K562 (cell line): Measurements from ENCODE around the gene SMG9. TPM values are rescaled to one million over a fixed set of nuclear protein-coding genes. Genes with fewer than 3 reads are reported as not detected.

Source experiments
- ATAC-seq: fragments of 200-7000 bp; cut with Tn5 transposase; 3 replicates; pipeline ENCODE4 v1.9.1; 2020; ENCODE audit warnings: moderate library complexity
- BruUV-seq: library from RNA; stranded (reverse); fragments of 400-500 nt; replicated peaks from 2 replicates; lab custom pipeline; 2021; lab: Mats Ljungman, UMichigan
- CTCF ChIA-PET: fragments of 300-600 bp; formaldehyde crosslinking; extraction: SDS; loops from one replicate; lab custom pipeline; 2021; ENCODE audit warnings: low intra/inter-chr PET ratio; lab: Yijun Ruan, JAX
- POLR2A ChIA-PET: fragments of 300-600, 350-650 bp; sonication (Branson Sonifier 250); formaldehyde crosslinking; extraction: SDS; loops from one replicate; lab custom pipeline; 2021; ENCODE audit warnings: antibody characterized with exemption, inconsistent platforms; lab: Yijun Ruan, JAX
- DNase-seq, 4 experiments: peaks; one replicate each; pipeline versions ENCODE4 v3.0.0 to v3.0.0-alpha.2; 2011 to 2018; ENCODE audit warnings: low spot score in 3 of 4, mixed read lengths in 3 of 4; ENCODE audit errors: extremely low read depth in 1 of 4
- FAIRE-seq: peaks from 2 replicates; lab custom pipeline; 2011; peaks lifted over from hg19 to GRCh38; lab: Jason Lieb, UNC
- H2AFZ ChIP-seq: 2 replicates; pipeline ENCODE4 v1.6.0; 2011; ENCODE audit warnings: low read depth, low read length, control low read depth, inconsistent platforms
- H3K27ac ChIP-seq: fragments of 200-600 bp; 3 replicates; pipeline ENCODE4 v1.8.0; 2011; ENCODE audit warnings: low read depth, mild to moderate bottlenecking, control low read depth, inconsistent platforms, low read length, moderate library complexity, mixed read lengths; ENCODE audit errors: extremely low read depth
- H3K27me3 ChIP-seq, 2 experiments: fragments of 300-600 bp in 1 of 2; 2 replicates in 1 of 2; 3 replicates in 1 of 2; pipeline versions ENCODE4 v1.6.0 to v1.8.0; 2011; ENCODE audit warnings: inconsistent platforms in 2 of 2, low read length in 2 of 2, mild to moderate bottlenecking in 1 of 2, mixed read lengths in 1 of 2, moderate library complexity in 1 of 2; ENCODE audit not compliant: control insufficient read depth in 2 of 2, insufficient read depth in 2 of 2
- H3K36me3 ChIP-seq: fragments of 300-600 bp; 3 replicates; pipeline ENCODE4 v1.8.0; 2011; ENCODE audit warnings: mild to moderate bottlenecking, low read length, inconsistent platforms; ENCODE audit not compliant: control insufficient read depth, insufficient read depth
- H3K4me1 ChIP-seq, 2 experiments: fragments of 200-600 bp in 1 of 2; replicated peaks in 1 of 2; 2 replicates in 1 of 2; 3 replicates in 1 of 2; pipeline versions ENCODE4 v1.5.1 to v1.8.0; 2011; ENCODE audit warnings: inconsistent platforms in 2 of 2, low read length in 2 of 2, mild to moderate bottlenecking in 1 of 2, mixed read lengths in 1 of 2, moderate library complexity in 1 of 2; ENCODE audit not compliant: control insufficient read depth in 2 of 2, insufficient read depth in 2 of 2
- H3K4me2 ChIP-seq: 2 replicates; pipeline ENCODE4 v1.6.1; 2011; ENCODE audit warnings: low read length, control low read depth, inconsistent platforms, mixed read lengths; ENCODE audit not compliant: insufficient read depth
- H3K4me3 ChIP-seq: fragments of 200-600 bp; sonication (generic), shearing (Covaris generic); 2 replicates; pipeline ENCODE4 v1.5.1; 2016; ENCODE audit warnings: control low read depth, inconsistent platforms
- H3K79me2 ChIP-seq: fragments of 200-600 bp; 3 replicates; pipeline ENCODE4 v1.8.0; 2011; ENCODE audit warnings: low read length, inconsistent platforms; ENCODE audit not compliant: control insufficient read depth, insufficient read depth
- H3K9ac ChIP-seq, 2 experiments: 2 replicates each; pipeline versions ENCODE4 v1.6.0 to v1.6.1; 2011; ENCODE audit warnings: low read depth in 2 of 2, low read length in 2 of 2, control low read depth in 1 of 2, inconsistent platforms in 1 of 2, mild to moderate bottlenecking in 1 of 2, mixed read lengths in 1 of 2; ENCODE audit not compliant: insufficient read depth in 1 of 2
- H3K9me1 ChIP-seq: one replicate; pipeline ENCODE4 v1.6.0; 2011; ENCODE audit warnings: inconsistent platforms, mild to moderate bottlenecking, low read length, moderate library complexity; ENCODE audit not compliant: control insufficient read depth, insufficient read depth
- H3K9me3 ChIP-seq: replicated peaks from 2 replicates; pipeline ENCODE4 v1.5.1; 2011; ENCODE audit warnings: low read depth, low read length, inconsistent platforms; ENCODE audit not compliant: control insufficient read depth, insufficient read depth
- H4K20me1 ChIP-seq: replicated peaks from 2 replicates; pipeline ENCODE4 v1.6.1; 2011; ENCODE audit warnings: low read length, inconsistent platforms, mixed read lengths; ENCODE audit not compliant: control insufficient read depth, insufficient read depth
- BCOR ChIP-seq: fragments of 450-650 bp; IDR thresholded peaks from 2 replicates; pipeline ENCODE4 v1.6.1; 2016
- BDP1 ChIP-seq: IDR thresholded peaks from 3 replicates; pipeline ENCODE4 v1.6.1; 2011; ENCODE audit not compliant: insufficient read length, insufficient read depth
- CBX1 ChIP-seq: sonication (generic); IDR thresholded peaks from 2 replicates; pipeline ENCODE4 v1.6.1; 2016; ENCODE audit warnings: antibody characterized with exemption, low read depth, mild to moderate bottlenecking
- DPF2 ChIP-seq: fragments of 450-650 bp; IDR thresholded peaks from 2 replicates; pipeline ENCODE4 v1.6.1; 2016
- GATA2 ChIP-seq: sonication (generic); formaldehyde crosslinking; IDR thresholded peaks from 2 replicates; pipeline ENCODE4 v1.4.0; 2020; ENCODE audit warnings: mild to moderate bottlenecking, missing genetic modification reagents
- GATAD2B ChIP-seq: fragments of 450-650 bp; IDR thresholded peaks from 2 replicates; pipeline ENCODE4 v1.6.1; 2017; ENCODE audit warnings: mild to moderate bottlenecking, borderline replicate concordance
- HNRNPUL1 ChIP-seq: fragments of 200-400 bp; formaldehyde crosslinking; IDR thresholded peaks from 2 replicates; pipeline ENCODE4 v1.6.1; 2017; ENCODE audit warnings: low read length
- MTA2 ChIP-seq: fragments of 450-650 bp; IDR thresholded peaks from 2 replicates; pipeline ENCODE4 v1.6.1; 2016; ENCODE audit warnings: low read depth
- SRSF9 ChIP-seq: fragments of 200-400 bp; formaldehyde crosslinking; IDR thresholded peaks from 2 replicates; pipeline ENCODE4 v1.6.1; 2017; ENCODE audit warnings: low read depth, low read length, borderline replicate concordance
- TEAD1 ChIP-seq, 2 experiments: fragments of 450-650 bp in 1 of 2; sonication (generic) in 1 of 2; formaldehyde crosslinking; IDR thresholded peaks; 2 replicates each; pipeline versions ENCODE4 v1.4.0 to v1.8.0; 2020 to 2022; ENCODE audit warnings: mild to moderate bottlenecking in 2 of 2, missing genetic modification reagents in 1 of 2
- ZNF121 ChIP-seq: sonication (generic); formaldehyde crosslinking; conservative IDR thresholded peaks from 2 replicates; pipeline ENCODE4 v1.8.0; 2022; ENCODE audit warnings: missing genetic modification reagents
- ZNF644 ChIP-seq: fragments of 200-800 bp; sonication (Bioruptor generic); IDR thresholded peaks from 2 replicates; pipeline ENCODE4 v1.6.1; 2016; ENCODE audit warnings: low read depth, missing genetic modification characterization, missing compliant biosample characterization
- WGBS: fragments of 100-300 bp; shearing (Covaris generic); methylation state at CpG from one replicate; pipeline ENCODE4 v1.1.6; 2016; ENCODE audit warnings: low coverage, mixed read lengths; ENCODE audit not compliant: insufficient coverage; ENCODE audit errors: missing lambda C conversion rate; 5-methylcytosine and 5-hydroxymethylcytosine counted together
- in situ Hi-C: fragments of 300-500 bp; cut with MboI; formaldehyde crosslinking; loops from 4 replicates; pipeline ENCODE4 v1.15.0; 2018; ENCODE audit warnings: inconsistent platforms, mixed read lengths
- intact Hi-C: fragments of 100-400 bp; cut with micrococcal nuclease; formaldehyde crosslinking; loops from 2 replicates; pipeline ENCODE4 v1.14.2; 2022
- polyA plus RNA-seq, 8 experiments: library from polyadenylated mRNA; depleted of rRNA in 4 of 8; stranded (reverse) in 5 of 8; unstranded in 3 of 8; fragments of >200 nt; fragmentation: Nextera tagmentation in 2 of 8; fragmentation: Illumina TruSeq in 1 of 8; extraction: Ambion mirVana in 2 of 8; extraction: Trizol in 1 of 8; gene quantifications; 2 replicates each; pipeline versions ENCODE4 v1.2.1 to v1.2.3, GENCODE V29; 2011 to 2014; ENCODE audit warnings: inconsistent platforms in 1 of 8, missing spikeins in 1 of 8
- total RNA-seq, 7 experiments: library from RNA; depleted of rRNA in 6 of 7; stranded (reverse); fragments of >200 nt in 6 of 7; fragmentation: Illumina TruSeq in 2 of 7; extraction: Trizol in 2 of 7; gene quantifications; 2 replicates each; pipeline versions ENCODE4 v1.2.1 to v1.2.3, GENCODE V29; 2011 to 2021; ENCODE audit warnings: low replicate concordance in 1 of 7
- TF ChIP-seq, protein P1 (sequence below): fragments of 250-450 bp; sonication (Bioruptor Pico); IDR thresholded peaks from 2 replicates; pipeline ENCODE4 v1.8.0; 2022; ENCODE audit warnings: inconsistent platforms

The SMG9 gene
- total and polyA plus RNA-seq, 9 of the 15 experiments (the other 6 are each of a cell fraction or from before 2014, with no cell fraction given): 1.7 to 79.7 (median 40.2) TPM

DNA sequence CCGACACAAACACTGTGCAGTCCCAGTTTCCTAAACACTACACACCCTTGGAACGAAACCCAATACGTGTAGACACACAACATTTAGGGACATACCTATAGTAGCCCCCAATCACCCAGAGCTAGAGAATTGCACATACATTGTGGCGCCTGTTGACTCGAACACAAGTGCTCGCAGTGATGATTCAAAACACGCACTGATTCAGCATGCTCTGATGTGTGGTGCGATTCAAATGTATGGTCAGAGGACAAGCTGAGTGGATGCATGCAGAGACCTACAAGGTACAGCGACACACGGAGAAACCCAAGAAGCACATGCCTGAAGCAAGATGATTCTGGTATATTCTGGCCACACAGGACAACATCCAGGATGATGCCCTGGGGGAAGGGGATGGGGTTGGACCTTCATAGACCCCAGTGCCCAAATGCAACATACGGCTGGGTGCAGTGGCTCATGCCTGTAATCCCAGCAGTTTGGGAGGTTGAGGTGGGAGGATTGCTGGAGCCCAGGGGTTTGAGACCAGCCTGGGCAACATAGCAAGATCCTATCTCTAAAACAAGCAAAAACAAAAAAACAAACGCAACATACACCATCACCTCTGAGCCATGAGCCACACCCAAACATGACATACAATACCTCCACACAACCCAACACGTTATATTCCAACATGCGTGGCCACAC lies 27.0 kb upstream of the SMG9 start:
- no peaks in the 10 kb centered on the region for H3K9me1 ChIP-seq
- BruUV-seq: no TSS peak
- ChIA-PET CTCF (no interaction called here), POLR2A (interaction anchor here (0.5 to 1.3 kb wide), 2 partner anchors 11 to 18 kb away, joined by 3 read pairs; no protein-coding TSS in a partner anchor)
- no peaks in the 10 kb centered on the region for H4K20me1 ChIP-seq
- H3K27ac ChIP-seq: peak overlapping the region; percentile 83
- no peaks in the 10 kb centered on the region for H3K36me3 ChIP-seq
- H3K27me3 ChIP-seq: no peaks in the 10 kb centered on the region
- peak overlapping the region; percentile 72 for H3K4me2 ChIP-seq
- in situ Hi-C loops: loop anchor here (5.0 kb wide), 1 partner anchor 34 kb away; no protein-coding TSS in a partner anchor
- ATAC-seq (no peak), DNase-seq (no peak), FAIRE-seq (peak; percentile 61)
- H3K79me2 ChIP-seq: peaks cover 53% of the 10 kb centered on the region
- WGBS: 81% methylated on average over 14 of the region's 14 CpGs
- H3K9me3 ChIP-seq: no peaks in the 10 kb centered on the region
- H3K4me1 ChIP-seq: peaks cover 70 to 83% of the 10 kb centered on the region in 2 experiments
- H2AFZ ChIP-seq: peak overlapping the region; percentile 85
- peak overlapping the region in 1 of 2 experiments; percentile 65; a peak in 2 of 4 replicates for H3K9ac ChIP-seq
- no peak overlapping the region for H3K4me3 ChIP-seq
- intact Hi-C loops: no loop called here
- TF ChIP-seq ZNF644 (tag): no peak
- peak; percentile 44; the same call in 1 of the 2 replicates for TF ChIP-seq CBX1
- 0 out of 2 replicates have a peak, but pooled peaks have one; percentile 21 for TF ChIP-seq GATA2 (CRISPR knock-in tag)
- TF ChIP-seq GATAD2B: no peak
- TF ChIP-seq HNRNPUL1: no peak
- TF ChIP-seq MTA2: 0 out of 2 replicates have a peak, but pooled peaks have one; percentile 18
- TF ChIP-seq DPF2: peak; percentile 29; the same call in 1 of the 2 replicates
- TF ChIP-seq SRSF9: no peak
- peak; percentile 84 for TF ChIP-seq BCOR
- TF ChIP-seq BDP1: no peak
- peak; percentile 79 for TF ChIP-seq ZNF121
- TF ChIP-seq, protein P1, sequence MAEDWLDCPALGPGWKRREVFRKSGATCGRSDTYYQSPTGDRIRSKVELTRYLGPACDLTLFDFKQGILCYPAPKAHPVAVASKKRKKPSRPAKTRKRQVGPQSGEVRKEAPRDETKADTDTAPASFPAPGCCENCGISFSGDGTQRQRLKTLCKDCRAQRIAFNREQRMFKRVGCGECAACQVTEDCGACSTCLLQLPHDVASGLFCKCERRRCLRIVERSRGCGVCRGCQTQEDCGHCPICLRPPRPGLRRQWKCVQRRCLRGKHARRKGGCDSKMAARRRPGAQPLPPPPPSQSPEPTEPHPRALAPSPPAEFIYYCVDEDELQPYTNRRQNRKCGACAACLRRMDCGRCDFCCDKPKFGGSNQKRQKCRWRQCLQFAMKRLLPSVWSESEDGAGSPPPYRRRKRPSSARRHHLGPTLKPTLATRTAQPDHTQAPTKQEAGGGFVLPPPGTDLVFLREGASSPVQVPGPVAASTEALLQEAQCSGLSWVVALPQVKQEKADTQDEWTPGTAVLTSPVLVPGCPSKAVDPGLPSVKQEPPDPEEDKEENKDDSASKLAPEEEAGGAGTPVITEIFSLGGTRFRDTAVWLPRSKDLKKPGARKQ: 0 out of 2 replicates have a peak, but pooled peaks have one; percentile 28
- no peak for TF ChIP-seq TEAD1 (CRISPR knock-in tag; IDR thresholded peaks at IDR 0.05)
